HL-60 (cell line): Measurements from ENCODE around the gene TIAL1.

Experiments
- GABPA ChIP-seq: IDR thresholded peaks from 2 replicates; pipeline ENCODE4 v1.6.1; 2012; ENCODE audit warnings: low read depth
- POLR2AphosphoS5 ChIP-seq: IDR thresholded peaks from 2 replicates; pipeline ENCODE4 v1.6.1; 2012; ENCODE audit warnings: low read depth
- TF ChIP-seq, protein P1 (sequence below): IDR thresholded peaks from one replicate; pipeline ENCODE4 v1.5.1; 2011; ENCODE audit warnings: low read length, control low read depth, inconsistent platforms; ENCODE audit not compliant: insufficient read depth
- TF ChIP-seq, protein P2 (sequence below): IDR thresholded peaks from 2 replicates; pipeline ENCODE4 v1.6.1; 2012; ENCODE audit warnings: low read depth; ENCODE audit not compliant: insufficient replicate concordance

DNA sequence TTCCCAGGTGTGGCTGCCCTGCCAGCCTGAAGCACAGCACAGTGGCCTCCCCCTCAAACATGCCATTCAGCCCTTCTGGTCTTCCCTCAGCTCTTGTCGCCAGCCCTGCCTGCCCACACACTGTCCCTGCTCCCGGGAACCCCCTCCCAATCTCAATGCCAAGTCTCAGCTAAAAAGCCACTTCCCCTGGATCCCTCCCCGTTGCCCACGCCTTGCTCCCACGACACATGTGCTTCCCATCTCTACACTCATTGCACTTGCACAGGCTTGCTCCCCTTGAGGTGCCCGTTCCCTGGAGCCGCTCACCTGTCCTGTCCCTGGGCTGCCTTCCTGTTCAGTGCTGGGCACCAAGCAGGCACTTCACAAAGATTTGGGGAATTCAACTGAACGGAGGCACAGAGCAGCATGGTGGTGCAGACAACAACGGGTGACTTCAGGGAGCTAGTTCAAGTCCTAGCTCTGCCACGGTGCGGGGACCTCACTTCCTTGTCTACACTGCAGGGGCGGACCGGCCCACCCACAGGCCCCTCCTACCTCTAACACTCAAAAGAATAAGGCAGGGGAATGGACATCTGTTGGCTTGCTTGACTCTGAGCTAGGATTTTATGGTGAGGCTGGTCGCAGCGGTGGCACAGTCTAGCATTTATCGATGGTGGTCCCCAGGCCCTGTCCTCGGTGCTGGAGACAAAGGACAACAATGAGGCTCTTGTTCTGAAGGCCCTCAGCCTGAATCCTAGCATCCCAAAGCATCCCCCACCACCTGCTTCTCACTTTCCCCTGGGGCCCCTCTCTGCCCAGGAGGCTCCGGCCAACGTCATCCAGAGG, 72.7 kb downstream of the TIAL1 start:
- TF ChIP-seq, protein P1, sequence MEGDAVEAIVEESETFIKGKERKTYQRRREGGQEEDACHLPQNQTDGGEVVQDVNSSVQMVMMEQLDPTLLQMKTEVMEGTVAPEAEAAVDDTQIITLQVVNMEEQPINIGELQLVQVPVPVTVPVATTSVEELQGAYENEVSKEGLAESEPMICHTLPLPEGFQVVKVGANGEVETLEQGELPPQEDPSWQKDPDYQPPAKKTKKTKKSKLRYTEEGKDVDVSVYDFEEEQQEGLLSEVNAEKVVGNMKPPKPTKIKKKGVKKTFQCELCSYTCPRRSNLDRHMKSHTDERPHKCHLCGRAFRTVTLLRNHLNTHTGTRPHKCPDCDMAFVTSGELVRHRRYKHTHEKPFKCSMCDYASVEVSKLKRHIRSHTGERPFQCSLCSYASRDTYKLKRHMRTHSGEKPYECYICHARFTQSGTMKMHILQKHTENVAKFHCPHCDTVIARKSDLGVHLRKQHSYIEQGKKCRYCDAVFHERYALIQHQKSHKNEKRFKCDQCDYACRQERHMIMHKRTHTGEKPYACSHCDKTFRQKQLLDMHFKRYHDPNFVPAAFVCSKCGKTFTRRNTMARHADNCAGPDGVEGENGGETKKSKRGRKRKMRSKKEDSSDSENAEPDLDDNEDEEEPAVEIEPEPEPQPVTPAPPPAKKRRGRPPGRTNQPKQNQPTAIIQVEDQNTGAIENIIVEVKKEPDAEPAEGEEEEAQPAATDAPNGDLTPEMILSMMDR, result no peak
- TF ChIP-seq POLR2AphosphoS5 (no peak), GABPA (no peak)
- TF ChIP-seq, protein P2, sequence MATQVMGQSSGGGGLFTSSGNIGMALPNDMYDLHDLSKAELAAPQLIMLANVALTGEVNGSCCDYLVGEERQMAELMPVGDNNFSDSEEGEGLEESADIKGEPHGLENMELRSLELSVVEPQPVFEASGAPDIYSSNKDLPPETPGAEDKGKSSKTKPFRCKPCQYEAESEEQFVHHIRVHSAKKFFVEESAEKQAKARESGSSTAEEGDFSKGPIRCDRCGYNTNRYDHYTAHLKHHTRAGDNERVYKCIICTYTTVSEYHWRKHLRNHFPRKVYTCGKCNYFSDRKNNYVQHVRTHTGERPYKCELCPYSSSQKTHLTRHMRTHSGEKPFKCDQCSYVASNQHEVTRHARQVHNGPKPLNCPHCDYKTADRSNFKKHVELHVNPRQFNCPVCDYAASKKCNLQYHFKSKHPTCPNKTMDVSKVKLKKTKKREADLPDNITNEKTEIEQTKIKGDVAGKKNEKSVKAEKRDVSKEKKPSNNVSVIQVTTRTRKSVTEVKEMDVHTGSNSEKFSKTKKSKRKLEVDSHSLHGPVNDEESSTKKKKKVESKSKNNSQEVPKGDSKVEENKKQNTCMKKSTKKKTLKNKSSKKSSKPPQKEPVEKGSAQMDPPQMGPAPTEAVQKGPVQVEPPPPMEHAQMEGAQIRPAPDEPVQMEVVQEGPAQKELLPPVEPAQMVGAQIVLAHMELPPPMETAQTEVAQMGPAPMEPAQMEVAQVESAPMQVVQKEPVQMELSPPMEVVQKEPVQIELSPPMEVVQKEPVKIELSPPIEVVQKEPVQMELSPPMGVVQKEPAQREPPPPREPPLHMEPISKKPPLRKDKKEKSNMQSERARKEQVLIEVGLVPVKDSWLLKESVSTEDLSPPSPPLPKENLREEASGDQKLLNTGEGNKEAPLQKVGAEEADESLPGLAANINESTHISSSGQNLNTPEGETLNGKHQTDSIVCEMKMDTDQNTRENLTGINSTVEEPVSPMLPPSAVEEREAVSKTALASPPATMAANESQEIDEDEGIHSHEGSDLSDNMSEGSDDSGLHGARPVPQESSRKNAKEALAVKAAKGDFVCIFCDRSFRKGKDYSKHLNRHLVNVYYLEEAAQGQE, result no peak
